ENCODE data around the gene GAS2L1.

Gene GAS2L1

GRCh38 chr22:29328566-29329500 lies 22.4 kb downstream of the GAS2L1 start:
- no peak for DNase-seq

- DNase-seq = no peak
These were observed 23.1 kb downstream of the GAS2L1 start for GRCh38 chr22:29329581-29329980.

GRCh38 chr22:29330291-29330690 lies 23.8 kb downstream of the GAS2L1 start:
- DNase-seq = no peak

GRCh38 chr22:29330753-29331152 lies 24.3 kb downstream of the GAS2L1 start:
- no peak for DNase-seq

GRCh38 chr22:29331213-29331612 lies 24.8 kb downstream of the GAS2L1 start:
- DNase-seq = no peak

GRCh38 chr22:29331658-29332300 lies 25.3 kb downstream of the GAS2L1 start:
- DNase-seq = no peak

- DNase-seq = no peak
These were observed 26.5 kb downstream of the GAS2L1 start for GRCh38 chr22:29332886-29333496.

- DNase-seq = no peak
These were observed 27.7 kb downstream of the GAS2L1 start for GRCh38 chr22:29334148-29334547.

GRCh38 chr22:29334696-29335344 lies 28.4 kb downstream of the GAS2L1 start:
- no peak for DNase-seq

- DNase-seq = no peak
These were observed 29.2 kb downstream of the GAS2L1 start for GRCh38 chr22:29335656-29336055.

- no peak for DNase-seq
These were observed 30.5 kb downstream of the GAS2L1 start for GRCh38 chr22:29336751-29337490.

GRCh38 chr22:29337631-29338284 lies 31.3 kb downstream of the GAS2L1 start:
- no peak for DNase-seq

- no peak for DNase-seq
These were observed 31.9 kb downstream of the GAS2L1 start for GRCh38 chr22:29338398-29338797.

GRCh38 chr22:29339381-29340235 lies 33.2 kb downstream of the GAS2L1 start:
- no peak for DNase-seq

GRCh38 chr22:29340566-29340965 lies 34.1 kb downstream of the GAS2L1 start:
- no peak for DNase-seq

GRCh38 chr22:29341056-29341848 lies 34.8 kb downstream of the GAS2L1 start:
- no peak for DNase-seq

- no peak for DNase-seq
These were observed 35.3 kb downstream of the GAS2L1 start for GRCh38 chr22:29341849-29342127.

- no peak for DNase-seq
These were observed 35.7 kb downstream of the GAS2L1 start for GRCh38 chr22:29342177-29342576.

GRCh38 chr22:29342577-29343312 lies 36.3 kb downstream of the GAS2L1 start:
- DNase-seq = no peak
